Activated T-cell treated with anti-CD3 and anti-CD28 coated beads for 4 hours (primary cell): ENCODE data around the gene C8B.

Experiments used
- DNase-seq: peaks from one replicate; pipeline ENCODE4 v3.0.0-alpha.2; 2020

Gene C8B

DNA sequence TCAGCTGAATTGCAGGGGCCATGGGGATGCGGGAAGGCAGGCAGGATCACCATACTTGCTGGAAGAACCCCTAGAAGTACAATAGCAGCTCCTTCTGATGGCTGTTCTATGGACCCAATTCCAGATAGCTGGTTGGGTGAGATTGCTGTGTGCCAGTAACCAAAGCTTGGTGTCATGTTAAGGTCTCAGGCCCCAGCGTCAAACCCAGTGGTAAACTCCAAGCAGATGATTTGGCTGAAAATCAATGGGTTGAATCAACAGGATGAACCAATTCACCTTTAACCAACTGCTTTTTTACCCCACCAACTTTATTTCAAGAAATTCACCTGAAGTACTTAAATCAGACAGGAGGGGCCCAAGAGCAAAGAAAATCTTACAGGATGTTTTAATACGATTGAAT, 37.8 kb downstream of the C8B start:
- DNase-seq, result no peak

DNA sequence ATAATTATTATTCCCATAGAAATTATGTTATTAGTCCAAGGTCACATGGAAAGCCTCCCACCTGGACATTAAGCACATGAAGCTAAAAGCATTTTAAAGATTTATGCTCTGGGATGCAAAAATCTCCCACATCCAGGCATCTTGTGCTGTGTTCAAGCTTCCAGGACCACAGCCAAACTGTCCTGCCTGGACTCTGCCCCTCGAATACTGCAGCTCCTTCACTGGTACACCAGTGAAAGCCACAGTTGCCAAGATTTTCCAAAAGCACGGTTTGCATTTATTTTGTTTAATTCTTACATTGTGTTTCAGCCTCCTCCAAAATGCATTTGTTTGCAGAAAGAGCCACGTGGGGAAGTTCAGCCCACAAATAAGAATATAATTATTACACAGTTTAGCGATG, 38.6 kb downstream of the C8B start:
- DNase-seq, result no peak

DNA sequence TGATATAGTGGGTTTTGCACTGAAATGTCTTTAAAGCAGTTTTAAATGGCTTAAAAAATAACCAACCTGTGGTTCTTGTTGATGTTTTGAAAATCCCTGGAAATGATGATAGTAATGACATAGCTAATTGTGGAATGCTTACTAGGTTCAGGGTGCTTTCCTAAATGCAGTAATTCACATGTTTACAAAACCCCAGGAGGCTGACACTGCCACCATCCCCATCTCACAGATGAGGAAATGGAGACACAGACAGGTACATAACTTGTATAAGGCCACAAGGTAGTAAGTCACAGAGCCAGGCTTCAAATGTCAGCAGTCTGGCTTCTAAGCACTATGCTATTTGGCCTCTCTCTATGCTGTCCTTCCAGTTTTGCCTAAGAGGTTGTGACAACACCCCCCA, 40.6 kb downstream of the C8B start:
- no peak for DNase-seq

DNA sequence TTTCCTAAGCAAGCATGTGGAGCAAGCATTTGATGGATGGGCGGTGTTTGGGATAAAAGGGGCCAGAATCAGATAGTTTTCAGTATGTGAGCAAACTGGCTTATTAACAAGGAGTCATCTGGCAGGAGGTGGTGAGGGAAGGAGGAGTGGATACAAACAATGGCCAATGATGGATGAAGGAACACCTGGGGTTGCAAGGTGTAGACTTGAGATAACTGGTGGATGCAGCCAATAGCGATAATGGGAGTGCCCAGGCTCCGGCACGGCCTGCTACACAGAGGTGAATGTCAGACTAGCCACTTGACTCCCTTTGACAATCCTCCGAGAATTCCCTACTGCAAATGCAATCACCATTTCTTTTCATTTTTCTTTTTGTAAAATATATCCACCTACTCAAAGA, 41.7 kb downstream of the C8B start:
- no peak for DNase-seq

DNA sequence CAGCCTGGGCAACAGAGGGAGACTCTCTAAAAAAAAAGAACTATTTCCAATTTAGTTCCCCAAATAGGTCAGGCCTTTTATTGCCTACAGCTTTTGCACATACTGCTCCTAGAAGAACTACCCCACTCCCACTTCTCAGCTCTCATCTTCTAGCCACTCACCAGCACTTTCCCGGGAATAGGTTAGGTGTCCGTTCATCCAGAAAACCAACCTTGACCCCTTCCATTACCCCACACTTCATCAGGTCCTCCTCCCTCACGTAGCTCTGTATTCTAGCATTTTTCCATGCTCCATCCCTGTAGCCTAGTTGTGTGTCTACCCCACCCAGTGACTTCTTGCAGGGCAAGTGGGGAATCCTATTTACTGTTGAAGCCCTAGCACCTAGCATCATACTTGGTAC, 42.6 kb downstream of the C8B start:
- DNase-seq, result no peak

DNA sequence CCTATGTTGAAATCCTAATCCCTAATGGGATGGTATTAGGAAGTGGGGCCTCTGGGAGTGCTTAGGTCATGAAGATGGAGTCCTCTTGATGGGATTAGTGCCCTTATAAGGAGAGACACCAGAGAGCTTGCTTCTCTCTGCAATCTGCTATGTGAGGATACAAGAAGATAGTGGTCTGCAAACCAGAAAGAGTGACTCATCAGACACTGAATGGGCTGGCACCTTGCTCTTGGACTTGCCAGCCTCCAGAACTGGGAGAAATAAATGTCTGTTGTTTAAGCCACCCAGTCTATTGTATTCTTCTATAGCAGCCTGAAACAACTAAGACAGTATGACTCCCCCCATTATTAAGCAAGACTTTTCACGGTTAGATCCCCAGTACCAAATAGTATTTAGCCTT, 43.3 kb downstream of the C8B start:
- DNase-seq, result no peak

DNA sequence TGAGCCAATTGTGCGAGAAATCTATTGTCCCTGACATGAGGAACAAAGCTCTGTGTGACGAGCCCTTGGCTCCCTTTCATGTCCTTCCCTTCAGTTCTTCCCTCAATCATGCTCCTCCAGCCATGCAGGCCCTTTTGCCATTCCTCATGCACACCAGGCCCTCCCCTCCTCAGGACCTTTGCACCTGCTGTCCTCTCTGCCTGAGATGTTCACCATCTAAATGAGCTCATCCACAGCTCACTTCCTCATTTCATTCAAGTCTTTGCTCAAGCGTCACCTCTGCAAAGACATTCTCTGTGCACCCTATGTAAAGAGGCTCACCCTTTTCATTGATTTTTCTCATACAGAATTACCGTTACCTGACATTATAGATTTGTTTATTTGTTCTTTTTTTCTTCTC, 43.7 kb downstream of the C8B start:
- no peak for DNase-seq

DNA sequence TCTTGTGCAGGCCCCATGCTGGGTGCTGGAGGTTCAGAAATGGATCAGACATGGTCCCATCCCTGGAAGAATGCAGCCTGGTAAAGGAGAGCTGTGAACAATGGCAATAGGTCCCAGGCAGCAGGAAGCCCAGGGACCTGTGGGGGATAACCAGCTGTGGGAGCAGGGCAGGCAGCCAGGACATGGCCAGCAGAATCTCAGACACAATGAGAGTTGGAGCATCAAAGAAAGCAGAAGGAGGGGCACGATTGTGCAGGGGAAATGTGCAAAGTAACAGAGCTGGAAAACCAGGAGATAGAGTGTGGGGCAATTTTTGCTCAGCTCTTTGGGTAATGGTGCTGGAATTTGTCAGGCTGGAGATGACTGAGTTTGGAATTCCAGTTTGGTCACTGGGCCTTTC, 44.3 kb downstream of the C8B start:
- no peak for DNase-seq

DNA sequence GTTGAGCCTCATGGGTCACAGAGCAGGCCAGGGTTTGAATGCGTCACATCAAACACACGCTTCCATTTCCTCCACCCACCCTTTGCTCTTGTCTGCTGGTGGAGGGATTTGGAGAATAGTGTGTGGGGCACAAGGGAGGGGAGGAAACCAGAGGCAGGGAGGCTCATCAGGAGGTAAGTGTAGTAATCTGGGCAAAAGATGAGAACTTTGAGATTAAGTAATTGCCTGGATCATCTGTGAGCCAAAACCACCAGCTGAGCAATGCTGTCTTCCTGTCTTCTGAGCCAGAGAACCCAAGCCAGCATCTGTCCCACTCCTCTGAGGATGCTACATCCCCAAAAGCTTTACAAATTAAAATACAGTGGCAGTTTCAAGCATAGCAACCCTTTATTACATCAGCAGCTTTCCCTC, 45.2 kb downstream of the C8B start:
- no peak for DNase-seq

DNA sequence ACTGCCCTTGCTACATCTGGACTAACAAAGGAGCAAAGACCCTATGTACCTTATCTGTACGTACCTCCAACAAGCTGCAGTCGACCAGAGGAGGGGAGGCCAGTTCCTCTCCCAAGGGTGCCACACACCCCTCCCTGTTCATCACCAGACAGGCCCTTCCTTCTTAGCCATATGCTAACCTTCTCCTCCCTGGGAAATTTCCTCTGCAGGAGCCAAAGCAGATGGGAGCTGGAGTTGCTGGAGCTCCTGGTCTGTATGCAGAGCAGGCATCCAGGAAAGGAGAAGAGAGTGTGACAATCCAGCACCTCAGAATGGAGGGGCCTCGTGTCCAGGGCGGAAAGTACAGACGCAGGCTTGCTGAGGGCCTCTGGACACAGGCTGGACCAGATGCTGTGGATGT, 48.5 kb downstream of the C8B start:
- no peak for DNase-seq

DNA sequence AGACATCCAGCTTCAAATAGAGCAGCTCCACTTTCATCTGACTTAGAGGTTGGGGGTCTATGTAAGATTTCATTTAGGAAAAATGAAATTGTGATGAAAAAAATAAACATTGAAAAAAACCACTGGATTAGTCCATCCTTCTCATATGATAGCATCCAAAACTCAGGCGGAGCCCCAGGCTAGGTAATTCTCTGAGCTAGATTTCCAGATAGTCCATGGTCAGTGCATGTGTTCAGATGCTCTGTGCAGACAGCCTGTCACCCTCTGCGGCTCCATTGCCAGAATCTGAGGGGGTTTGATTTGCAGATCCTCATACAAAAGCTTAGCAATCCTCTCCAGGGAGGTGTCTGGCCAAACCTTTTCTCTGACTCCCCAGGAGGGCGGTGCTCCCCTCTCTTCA, 49.2 kb downstream of the C8B start:
- no peak for DNase-seq

DNA sequence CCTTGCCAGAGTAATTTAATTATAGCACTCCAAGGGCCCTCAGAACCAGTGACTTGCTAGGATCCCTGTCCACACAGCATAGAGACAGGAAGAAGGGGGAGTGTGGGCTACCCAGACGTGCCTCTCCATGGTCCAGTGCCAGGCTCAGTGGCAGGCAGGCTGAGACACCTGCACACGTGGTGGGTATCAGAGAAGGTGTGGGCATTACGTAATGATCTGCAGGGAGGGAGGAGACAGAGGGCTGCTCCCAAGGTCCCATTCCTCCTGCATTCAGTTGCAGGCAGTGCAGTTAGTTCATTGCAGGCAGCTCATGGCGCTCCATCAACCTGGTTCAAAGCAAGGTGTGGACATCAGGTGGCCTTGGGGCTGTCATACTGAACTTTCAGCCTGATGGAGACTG, 49.9 kb downstream of the C8B start:
- DNase-seq, result no peak

DNA sequence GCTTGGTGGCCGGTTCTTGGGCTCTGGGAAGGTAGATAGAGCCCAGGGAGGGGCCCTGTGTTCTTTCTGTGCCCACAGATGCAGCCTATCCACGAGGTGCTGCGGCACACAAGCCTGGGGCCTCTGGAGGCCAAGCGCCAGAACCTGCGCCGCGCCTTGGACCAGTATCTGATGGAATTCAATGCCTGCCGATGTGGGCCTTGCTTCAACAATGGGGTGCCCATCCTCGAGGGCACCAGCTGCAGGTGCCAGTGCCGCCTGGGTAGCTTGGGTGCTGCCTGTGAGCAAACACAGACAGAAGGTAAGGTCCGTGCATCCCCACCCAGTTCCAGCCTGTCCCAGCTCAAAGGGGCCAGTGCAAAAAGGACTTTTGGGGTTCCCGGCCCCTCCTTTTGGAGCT, 53.5 kb downstream of the C8B start:
- DNase-seq, result no peak

DNA sequence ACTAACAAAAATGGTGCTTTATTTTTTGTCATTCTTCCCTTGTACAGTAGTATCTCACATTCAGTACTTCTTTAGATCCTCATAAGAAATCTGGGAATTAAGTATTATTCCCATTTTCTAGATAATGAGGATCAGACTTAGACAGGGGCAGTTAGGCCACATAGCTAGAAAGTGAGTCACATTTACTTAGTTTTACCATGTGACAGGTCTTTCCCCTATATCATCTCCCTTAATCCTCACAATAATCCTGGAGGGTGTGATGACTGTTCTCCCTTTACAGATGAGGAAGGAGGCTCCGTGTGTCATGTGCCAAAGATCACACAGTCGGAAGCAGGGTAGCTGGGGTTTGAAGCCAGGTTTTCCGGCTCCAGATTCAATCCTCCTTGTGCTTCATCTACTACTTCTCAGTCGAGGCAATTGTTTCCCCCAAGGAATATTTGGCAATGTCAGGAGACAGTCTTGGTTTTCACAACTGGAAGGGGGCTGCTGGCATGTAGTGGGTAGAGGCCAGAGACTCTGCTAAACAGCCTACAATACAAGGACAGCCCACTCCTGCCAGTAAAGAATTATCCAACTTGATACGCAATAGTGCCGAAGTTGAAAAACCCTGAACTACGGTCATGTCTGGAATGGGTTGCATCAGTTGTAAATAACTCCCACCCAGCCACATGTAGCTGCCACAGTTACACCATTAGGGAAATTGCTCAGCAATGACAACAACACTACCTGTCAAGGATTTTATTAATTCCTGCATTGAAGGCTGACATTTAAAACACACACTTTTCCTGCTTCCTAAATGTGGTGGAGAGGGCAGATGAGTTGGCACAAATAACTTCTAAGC, 54.5 kb downstream of the C8B start:
- DNase-seq, result no peak

DNA sequence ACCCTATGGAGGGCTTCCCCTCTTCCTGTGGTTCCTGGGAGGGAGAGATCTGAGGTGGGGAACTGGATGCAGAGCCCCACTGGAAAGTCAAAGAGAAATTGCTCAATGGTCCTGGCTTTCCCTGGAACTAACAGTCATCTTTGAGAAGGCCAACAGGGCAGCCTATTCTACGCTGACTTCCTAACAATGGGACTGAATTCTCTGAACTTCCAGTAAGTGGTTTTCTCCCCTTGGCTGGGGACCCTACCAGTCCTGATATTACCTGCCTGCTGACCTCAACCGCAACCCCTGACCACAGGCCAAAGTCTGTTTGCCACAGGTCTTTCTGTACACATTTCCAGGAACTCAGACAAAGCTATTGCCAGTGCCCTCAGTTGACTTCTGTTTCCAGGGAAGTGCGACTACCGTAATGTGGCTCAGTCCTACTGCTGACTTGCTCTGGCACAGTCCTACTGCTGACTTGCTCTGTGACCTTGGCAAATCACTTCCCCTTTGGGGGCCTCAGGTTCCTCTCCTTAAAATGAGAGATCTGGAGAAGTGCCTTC, 55.3 kb downstream of the C8B start:
- no peak for DNase-seq

DNA sequence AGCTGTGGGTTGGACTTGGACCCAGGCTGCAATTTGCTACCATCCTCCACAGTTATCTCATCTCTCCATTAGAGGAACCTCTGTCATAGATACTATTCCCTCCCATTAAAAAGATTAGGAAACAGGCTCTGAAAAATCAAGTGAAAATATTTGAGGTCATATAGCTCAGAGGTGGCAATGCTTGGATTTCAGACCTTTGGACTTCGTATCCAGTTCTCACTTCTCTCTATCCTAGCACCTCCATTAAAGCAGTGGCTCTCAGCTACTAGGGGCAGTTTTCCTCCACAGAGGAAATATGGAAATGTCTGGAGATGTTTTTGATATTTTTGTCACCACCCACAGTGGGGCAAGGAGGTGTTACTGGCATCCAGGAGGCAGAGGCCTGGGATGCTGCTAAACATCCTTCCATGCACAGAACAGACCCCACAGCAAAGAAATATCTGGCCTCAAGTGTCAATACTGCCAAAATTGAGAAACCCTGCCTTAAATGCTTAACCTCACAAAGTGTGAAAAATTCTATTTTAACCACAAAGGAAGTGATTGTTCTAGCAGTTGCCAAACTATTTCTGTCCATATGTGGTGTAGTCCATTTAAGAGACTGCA, 57.1 kb downstream of the C8B start:
- DNase-seq, result no peak

DNA sequence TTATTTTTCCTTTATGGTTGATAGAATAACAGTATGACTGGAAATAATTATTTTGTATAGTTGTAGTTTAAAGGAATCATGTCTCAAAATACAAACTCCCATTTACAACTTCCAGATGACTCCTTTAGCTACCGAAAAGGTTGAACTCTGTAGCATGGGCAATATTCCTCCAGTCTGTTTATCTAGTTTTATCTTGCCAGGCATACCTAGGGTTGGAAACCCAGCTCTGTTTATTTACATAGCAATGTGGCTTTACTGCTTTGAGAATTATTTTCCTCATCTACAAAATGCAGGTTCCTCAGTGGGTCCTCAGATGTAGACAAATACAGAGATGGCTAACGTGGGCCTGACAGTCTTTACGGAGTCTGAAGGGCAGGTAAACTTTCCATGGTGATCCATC, 60.1 kb downstream of the C8B start:
- DNase-seq, result no peak

DNA sequence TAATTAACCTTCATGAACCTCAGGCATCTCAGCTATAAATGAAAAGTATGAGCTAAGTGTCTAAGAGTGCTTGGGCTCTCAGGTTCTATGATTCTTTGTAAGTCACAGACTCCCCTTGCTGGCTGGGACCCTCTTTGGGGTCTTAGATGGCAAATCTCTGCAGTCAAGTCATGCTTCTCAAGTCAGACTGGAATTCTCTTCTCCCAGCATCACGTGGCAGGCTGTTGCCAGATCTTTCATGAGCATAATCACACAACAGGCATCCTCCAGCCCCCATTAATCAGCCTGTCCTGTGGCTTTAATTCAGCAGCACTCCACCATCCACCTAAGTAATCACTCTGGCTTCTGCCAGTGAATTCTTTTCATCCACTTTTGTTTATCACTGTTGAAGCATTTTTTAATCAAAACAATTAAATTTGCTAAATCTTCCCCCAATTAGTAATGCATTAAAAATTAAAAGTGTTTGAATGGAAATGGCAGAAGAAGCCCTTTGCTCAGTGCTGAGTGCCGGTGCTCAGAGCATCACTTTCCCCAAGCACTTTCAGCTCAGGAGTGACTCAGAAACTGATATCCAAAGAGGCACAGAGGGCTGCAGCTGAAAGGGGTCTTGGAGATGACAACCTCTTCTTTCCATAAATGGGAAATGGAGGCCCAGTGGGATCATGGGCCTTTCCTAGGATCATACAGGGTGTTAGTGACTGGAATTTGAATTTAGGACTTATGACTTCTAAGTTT, 61.0 kb downstream of the C8B start:
- DNase-seq, result no peak

DNA sequence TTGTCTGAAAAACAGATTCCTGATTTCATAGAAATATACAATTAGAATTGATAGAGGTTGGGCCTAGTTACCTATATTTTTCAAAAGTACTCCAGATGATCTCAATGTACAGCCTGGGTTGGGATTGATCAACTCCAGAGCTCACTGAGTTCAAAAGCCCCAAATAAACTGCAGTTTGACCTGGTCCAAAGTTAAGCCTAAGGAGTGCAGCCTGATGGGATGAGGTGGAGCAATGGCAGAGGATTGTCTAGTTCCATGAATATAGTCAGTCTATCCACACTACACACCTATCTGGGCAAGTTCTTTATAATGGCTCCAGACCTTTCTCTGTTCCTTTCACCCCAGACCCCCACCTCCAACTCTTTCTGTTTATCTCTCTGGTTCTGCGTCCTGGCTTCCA, 62.0 kb downstream of the C8B start:
- DNase-seq, result no peak

DNA sequence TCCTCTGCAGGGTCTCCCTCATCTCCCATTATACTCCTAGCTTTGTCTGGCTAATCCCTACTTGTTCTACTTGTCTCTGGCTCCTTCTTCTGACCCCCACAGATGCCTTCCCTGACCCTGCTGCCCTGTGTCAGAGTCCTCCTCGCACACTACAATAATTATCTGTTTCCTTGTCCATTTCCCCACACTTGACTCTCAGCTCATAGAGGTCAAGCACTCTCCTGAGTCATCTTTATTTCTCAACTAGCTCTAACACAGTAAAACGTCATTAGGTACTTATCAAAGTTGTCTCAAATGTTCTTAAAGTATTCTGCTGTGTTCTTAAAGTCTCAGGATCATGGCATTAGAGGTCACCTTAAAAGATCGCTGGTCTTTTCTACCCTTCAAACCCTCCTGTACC, 64.1 kb downstream of the C8B start:
- no peak for DNase-seq

DNA sequence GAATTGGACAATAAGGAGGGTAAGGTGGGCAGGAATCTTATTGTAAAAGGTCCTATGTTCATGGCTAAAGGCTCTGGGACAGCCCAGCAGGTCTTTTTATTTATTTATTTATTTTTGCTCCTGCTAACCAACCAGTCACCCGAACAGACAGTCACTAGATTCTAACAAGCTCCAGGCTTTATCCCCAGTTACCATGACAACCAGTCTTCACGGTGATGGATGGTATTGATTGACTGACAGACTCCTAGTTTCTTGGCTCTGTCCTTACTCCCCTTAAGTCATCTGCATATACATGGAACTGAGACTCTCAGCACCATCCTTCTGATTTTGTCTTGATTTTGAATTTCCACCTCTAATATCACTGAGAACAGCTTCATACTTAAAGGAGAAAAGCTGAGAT, 66.9 kb downstream of the C8B start:
- DNase-seq, result no peak

DNA sequence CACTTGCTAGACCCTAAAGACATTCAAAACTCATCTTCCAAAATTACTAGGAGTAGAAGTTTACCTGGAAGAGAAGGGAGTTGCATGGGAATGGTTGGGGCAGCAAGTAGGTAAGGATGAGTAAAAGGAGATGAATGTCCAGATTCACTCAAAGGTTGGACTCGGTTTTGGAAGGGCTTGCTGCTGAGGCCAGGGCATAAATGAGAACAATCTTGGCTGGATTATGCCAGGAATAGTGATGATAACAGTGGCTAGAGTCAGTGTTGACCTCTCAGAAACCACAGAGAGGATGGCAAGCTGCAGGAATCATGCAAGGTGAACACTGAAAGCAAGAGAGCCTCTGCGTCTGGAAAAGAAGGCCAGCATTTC, 67.8 kb downstream of the C8B start:
- no peak for DNase-seq

DNA sequence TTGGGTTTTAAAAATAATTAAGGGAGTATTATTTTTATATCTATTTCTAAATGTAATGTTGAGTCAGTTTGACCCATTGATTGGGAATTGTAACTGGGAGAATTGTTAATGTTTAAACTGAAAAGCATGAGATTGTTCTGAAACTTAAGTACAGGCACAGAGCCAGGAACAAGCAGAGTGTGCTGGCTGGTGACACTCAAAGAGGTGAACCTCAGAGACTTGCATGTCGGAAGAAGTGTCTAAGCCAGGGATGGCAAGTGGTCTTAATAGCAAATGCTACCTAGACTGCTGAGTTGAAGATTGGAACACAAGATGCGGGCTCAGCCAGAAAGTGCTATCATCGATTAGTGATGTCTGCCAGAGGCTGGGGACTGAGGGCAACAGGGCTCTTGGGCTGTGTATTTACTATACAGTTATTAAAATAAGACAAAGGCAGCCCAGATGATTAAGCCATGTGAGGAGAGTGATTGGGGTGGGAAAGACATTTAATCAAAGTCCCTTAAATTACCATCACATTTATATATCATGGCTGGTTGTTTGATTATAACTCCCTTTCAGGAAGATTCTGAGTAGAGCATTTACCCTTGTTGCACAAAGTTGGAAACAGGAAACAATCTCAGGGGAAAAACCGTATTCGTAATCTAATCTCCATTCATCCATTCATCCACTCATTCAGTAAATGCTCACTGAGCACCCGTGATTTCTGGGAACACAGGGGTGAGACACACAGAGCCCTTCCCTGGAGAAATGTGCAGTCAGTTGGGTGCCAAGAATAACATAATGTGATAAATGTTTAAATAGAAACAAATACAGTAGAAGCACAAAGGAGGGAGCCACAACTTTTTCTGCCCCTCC, 68.4 kb downstream of the C8B start:
- DNase-seq, result no peak
